Measurements from ENCODE around the gene MAPK8IP3. TPM values are rescaled to one million over a fixed set of nuclear protein-coding genes. Genes with fewer than 3 reads are reported as not detected.
A peak's percentile ranks its signal among the peaks of the same experiment; 100 is the strongest.

The MAPK8IP3 gene
- polyA plus RNA-seq, 1 donor (not counting 4 experiments of a cell fraction or from before 2014, with no cell fraction given) = 11.7 TPM

DNA sequence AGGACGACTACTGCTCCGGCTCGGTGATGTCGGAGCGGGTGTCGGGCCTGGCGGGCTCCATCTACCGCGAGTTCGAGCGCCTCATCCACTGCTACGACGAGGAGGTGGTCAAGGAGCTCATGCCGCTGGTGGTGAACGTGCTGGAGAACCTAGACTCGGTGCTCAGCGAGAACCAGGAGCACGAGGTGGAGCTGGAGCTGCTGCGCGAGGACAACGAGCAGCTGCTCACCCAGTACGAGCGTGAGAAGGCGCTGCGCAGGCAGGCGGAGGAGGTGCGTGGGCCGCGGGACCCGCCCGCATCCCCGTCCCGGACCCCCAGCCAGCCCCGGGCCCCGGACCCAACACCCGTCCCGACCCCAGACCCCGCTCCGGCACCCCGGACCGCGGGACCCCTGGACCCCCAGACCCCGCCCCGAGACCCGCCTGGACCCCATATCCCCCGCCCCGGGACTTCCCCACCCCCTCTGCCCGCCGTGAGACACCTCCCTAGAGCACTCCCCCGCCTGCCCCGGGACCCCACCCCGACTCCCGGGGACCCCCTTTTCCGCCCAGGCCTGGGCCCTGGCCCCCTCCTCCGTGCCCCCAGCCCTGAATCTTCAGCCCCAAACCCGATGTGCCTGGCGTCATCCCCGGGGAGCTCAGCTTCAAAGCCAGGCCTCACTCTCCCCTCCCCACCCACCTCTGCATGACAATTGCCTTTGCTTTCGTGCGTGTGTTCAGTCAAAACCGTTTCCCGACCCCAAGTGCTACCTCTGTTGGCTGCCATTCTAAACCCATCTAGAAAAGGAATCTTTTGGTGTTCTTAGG lies 594 bp downstream of the MAPK8IP3 start:
- Histone ChIP-seq H3K4me3 (ENCODE audit: control insufficient read depth in 2 of 3, extremely low read depth in 1 of 3, insufficient read depth in 2 of 3, low read depth in 1 of 3, low read length in 3 of 3) (peak overlapping the region; percentile 80 to 93 (median 93)), H2AFZ (ENCODE audit: control insufficient read depth, low read length) (peak overlapping the region; percentile 95), H3K4me1 (ENCODE audit: control insufficient read depth, extremely low read depth, insufficient read depth, low read length) (peaks cover 33% of the 10 kb centered on the region), H3K36me3 (ENCODE audit: control insufficient read depth in 2 of 2, extremely low read depth in 1 of 2, insufficient read depth in 2 of 2, low read length in 2 of 2) (peaks cover 4 to 9% of the 10 kb centered on the region in 2 experiments), H3K4me2 (ENCODE audit: control insufficient read depth, extremely low read depth, insufficient read depth, low read depth, low read length) (peak overlapping the region; percentile 92), H3K9ac (ENCODE audit: control insufficient read depth, extremely low read depth, insufficient read depth, low read length) (peak overlapping the region; percentile 90), H3K27me3 (ENCODE audit: control insufficient read depth, extremely low read depth, insufficient read depth, low read length) (no peaks in the 10 kb centered on the region), H3K9me3 (ENCODE audit: control insufficient read depth, low read depth, low read length) (no peaks in the 10 kb centered on the region), H3K79me2 (ENCODE audit: control insufficient read depth, insufficient read depth, low read length) (peaks cover 48% of the 10 kb centered on the region), H3K9me1 (ENCODE audit: control insufficient read depth, extremely low read depth, insufficient read depth, low read length) (peaks cover 2% of the 10 kb centered on the region), H4K20me1 (ENCODE audit: control insufficient read depth, extremely low read depth, insufficient read depth, low read length) (no peaks in the 10 kb centered on the region), H3K27ac (ENCODE audit: control insufficient read depth, insufficient read depth, low read length) (peak overlapping the region; percentile 86)
- dilution Hi-C loops (cut with MboI; ENCODE audit: extremely low pct_ligation_motif_present, low sequenced_read_pairs) = no loop called here
- DNase-seq (ENCODE audit: low read depth, low spot score) (no peak), FAIRE-seq (no peak)
- TF ChIP-seq EZH2 (IDR thresholded peaks at IDR 0.05; ENCODE audit: low read length) = no peak
- TF ChIP-seq, protein P1, sequence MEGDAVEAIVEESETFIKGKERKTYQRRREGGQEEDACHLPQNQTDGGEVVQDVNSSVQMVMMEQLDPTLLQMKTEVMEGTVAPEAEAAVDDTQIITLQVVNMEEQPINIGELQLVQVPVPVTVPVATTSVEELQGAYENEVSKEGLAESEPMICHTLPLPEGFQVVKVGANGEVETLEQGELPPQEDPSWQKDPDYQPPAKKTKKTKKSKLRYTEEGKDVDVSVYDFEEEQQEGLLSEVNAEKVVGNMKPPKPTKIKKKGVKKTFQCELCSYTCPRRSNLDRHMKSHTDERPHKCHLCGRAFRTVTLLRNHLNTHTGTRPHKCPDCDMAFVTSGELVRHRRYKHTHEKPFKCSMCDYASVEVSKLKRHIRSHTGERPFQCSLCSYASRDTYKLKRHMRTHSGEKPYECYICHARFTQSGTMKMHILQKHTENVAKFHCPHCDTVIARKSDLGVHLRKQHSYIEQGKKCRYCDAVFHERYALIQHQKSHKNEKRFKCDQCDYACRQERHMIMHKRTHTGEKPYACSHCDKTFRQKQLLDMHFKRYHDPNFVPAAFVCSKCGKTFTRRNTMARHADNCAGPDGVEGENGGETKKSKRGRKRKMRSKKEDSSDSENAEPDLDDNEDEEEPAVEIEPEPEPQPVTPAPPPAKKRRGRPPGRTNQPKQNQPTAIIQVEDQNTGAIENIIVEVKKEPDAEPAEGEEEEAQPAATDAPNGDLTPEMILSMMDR (optimal IDR thresholded peaks at IDR 0.05 in 1 of 3, IDR thresholded peaks at IDR 0.05 in 1 of 3, conservative IDR thresholded peaks at IDR 0.05 in 1 of 3; ENCODE audit: extremely low read depth in 1 of 3, insufficient read depth in 2 of 3, low read length in 3 of 3) = no peak

DNA sequence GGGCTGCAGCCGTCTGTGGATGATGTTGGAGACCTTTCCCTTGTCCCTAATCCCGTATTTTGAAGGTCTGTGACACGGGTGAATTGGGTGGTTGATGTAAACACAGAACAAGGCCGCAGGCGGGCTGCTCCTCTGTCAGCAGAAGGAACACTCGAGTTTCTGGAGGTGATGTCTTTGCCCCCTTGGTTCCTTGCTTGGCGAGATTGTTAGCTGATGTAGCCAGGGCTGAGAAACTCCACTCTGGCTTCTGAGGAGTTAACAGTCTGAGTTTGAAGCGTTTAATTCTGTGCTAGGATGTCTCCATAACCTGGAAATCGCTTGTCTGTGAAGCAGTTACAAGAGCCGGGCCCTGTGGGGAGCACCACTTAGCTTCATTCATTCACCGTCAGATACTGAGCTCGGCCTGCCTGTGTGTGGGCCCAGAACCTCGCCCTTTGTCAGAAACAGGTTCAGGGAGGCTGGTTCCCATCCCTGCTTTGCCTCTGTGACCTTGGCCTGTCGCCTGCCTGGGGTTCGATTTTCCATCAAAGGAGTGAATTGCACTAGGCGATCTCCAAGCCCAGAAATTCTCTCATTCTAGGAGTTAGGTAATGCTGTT lies 1.3 kb downstream of the MAPK8IP3 start:
- Histone ChIP-seq H3K9me1 (ENCODE audit: control insufficient read depth, extremely low read depth, insufficient read depth, low read length) (peaks cover 2% of the 10 kb centered on the region), H3K79me2 (ENCODE audit: control insufficient read depth, insufficient read depth, low read length) (peaks cover 51% of the 10 kb centered on the region), H3K4me1 (ENCODE audit: control insufficient read depth, extremely low read depth, insufficient read depth, low read length) (peaks cover 27% of the 10 kb centered on the region), H4K20me1 (ENCODE audit: control insufficient read depth, extremely low read depth, insufficient read depth, low read length) (no peaks in the 10 kb centered on the region), H3K27me3 (ENCODE audit: control insufficient read depth, extremely low read depth, insufficient read depth, low read length) (no peaks in the 10 kb centered on the region), H3K9me3 (ENCODE audit: control insufficient read depth, low read depth, low read length) (no peaks in the 10 kb centered on the region), H3K9ac (ENCODE audit: control insufficient read depth, extremely low read depth, insufficient read depth, low read length) (peak overlapping the region; percentile 73), H3K36me3 (ENCODE audit: control insufficient read depth in 2 of 2, extremely low read depth in 1 of 2, insufficient read depth in 2 of 2, low read length in 2 of 2) (peaks cover 3 to 4% of the 10 kb centered on the region in 2 experiments), H3K27ac (ENCODE audit: control insufficient read depth, insufficient read depth, low read length) (peak overlapping the region; percentile 74), H2AFZ (ENCODE audit: control insufficient read depth, low read length) (no peak overlapping the region), H3K4me2 (ENCODE audit: control insufficient read depth, extremely low read depth, insufficient read depth, low read depth, low read length) (peak overlapping the region; percentile 92), H3K4me3 (ENCODE audit: control insufficient read depth in 2 of 3, extremely low read depth in 1 of 3, insufficient read depth in 2 of 3, low read depth in 1 of 3, low read length in 3 of 3) (peak overlapping the region; percentile 80 to 93 (median 89))
- FAIRE-seq = peak; percentile 67
- TF ChIP-seq EZH2 (IDR thresholded peaks at IDR 0.05; ENCODE audit: low read length) = no peak
- TF ChIP-seq, protein P1 (optimal IDR thresholded peaks at IDR 0.05 in 1 of 3, IDR thresholded peaks at IDR 0.05 in 1 of 3, conservative IDR thresholded peaks at IDR 0.05 in 1 of 3; ENCODE audit: extremely low read depth in 1 of 3, insufficient read depth in 2 of 3, low read length in 3 of 3) = peak in 1 of 3 experiments; percentile 12
- dilution Hi-C loops (cut with MboI; ENCODE audit: extremely low pct_ligation_motif_present, low sequenced_read_pairs) = no loop called here
- no peak for DNase-seq (ENCODE audit: low read depth, low spot score)

All from keratinocyte (primary cell).